Inferior parietal cortex (tissue), 1 donor: Measurements from ENCODE around the gene GPHB5.
"Not testable (repeated sequence)": the region's sequence is repeated elsewhere in the genome, so short reads cannot be mapped to it uniquely, and the experiment has no call there.

Experiments
- DNase-seq: peaks from one replicate; pipeline ENCODE4 v3.0.0-alpha.2; 2016; ENCODE audit errors: extremely low spot score

The GPHB5 gene, protein sequence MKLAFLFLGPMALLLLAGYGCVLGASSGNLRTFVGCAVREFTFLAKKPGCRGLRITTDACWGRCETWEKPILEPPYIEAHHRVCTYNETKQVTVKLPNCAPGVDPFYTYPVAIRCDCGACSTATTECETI

DNA sequence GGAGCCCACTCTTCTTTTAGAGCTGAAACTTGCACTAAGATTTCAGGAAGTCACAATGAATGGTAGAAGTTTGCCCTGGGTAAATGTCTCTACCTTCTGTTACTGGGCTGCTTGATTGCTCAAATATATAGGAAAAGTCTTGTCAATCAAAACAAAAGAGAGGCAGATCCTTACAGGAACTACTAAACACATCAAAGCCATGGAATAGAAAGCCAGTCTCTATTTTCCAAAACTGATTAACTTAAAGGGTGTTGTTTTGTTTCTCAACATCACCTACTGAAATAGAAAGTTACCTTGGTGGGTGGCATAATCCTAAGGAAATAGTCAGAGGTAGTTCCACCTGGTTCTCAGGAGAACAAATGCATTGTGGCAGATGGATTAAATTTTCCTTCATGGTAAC, at the start of gene GPHB5:
Gene GPHB5 (minus strand): TSS at position 101 of the 400 bp plus-strand sequence. CDS start 1,086 bp downstream, outside the sequence.
- DNase-seq, result no peak

DNA sequence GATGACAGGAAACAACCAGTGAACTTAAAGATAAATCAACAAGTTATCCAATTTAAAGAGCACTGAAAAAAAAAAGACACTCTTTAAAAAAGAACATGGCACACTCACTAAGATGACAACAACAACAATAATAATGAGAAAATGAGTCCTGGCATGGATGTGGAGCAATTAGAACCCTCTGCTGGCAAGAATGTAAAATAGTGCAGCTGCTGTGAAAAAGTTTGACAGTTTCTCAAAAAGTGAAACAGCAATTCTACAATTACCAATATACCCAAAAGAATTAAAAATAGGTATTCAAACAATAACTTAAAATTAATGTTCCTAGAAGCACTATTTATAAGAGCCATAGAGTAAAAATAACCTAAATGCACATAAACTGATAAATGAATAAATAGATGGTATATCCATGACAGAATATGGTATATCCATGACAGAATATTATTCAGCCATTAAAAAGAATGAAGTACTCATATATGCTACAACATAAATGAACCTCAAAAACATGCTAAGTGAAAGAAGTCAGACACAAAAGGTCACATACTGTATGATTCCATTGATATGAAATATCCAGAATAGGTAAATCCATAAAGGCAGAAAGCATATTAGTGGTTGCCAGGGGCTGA, 49.1 kb upstream of the GPHB5 start:
- no peak for DNase-seq

DNA sequence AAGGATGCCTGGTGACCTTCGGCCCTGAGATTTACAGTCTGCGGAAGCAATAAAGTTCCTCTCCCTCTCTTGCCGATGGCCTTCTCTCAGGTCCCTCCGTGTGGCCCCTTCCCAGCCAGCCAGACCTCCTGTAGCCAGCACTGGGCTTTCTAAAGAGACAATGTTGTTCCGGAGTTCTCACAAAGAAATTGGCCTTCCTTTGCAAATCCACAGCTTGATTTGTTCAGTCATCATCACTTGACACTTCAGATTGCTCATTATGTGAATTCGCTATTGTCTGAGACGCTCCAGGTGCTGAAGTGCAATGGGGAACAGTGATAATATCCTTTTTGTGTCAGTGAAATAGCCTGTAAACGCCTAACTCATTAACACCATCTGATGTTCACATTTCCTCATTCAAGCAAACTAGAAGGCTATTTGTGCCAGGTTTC, 43.7 kb upstream of the GPHB5 start:
- DNase-seq, result no peak

DNA sequence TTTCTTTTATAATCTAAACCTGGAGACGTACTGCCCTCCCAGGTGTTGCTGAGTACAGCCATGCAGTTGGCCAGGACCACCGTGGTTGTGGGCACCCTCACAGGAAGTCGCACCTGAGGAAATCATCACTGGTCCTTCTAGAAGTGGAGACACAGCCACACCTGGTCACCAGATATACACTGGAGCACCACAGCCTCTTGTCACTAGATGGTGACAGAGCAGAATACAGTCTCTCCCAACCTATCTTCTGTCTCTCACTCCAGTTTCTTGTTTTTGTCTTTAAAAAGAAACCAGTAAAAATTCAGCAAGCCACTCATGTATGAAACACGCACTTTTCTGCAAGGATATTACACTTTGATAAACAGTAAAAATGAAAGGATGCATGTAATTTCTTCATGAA, 43.1 kb upstream of the GPHB5 start:
- DNase-seq, result no peak

DNA sequence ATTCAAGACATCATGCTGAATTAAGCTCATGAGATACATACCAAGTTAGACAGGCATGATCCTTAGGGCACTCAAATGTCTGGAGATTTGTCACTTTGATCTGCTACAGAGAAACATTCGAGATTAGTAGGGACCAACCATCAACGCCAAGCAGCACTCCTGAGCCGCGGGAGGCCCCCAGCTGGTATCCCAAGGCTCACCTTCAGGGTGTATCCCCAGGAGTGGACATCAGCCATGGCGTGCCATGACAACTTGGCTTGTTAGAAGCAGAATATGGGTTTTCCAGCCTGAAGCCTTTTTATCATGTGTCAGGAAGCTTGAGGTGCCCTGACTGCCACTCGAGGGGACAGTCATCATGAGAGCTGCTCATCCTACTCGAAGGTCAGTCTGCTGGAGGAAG, 39.1 kb upstream of the GPHB5 start:
- DNase-seq, result no peak

DNA sequence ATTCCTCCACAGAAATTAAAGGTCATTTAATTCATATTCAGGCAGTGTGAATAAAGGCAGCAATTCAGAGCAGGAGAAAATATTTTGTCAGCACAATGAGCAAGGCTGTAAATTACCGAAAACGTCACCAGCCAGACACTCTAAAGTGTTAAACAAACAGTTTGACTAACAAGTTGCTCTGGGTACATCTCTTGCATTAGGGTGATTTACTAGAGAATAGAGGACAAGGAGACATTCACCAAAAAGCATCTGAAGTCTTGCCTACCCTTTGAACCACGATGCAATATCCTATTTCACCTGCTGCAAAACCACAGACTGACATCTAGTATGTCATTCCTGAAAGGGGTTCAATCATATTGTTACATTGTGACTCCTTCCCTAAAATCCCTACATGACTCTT, 27.1 kb upstream of the GPHB5 start:
- no peak for DNase-seq

DNA sequence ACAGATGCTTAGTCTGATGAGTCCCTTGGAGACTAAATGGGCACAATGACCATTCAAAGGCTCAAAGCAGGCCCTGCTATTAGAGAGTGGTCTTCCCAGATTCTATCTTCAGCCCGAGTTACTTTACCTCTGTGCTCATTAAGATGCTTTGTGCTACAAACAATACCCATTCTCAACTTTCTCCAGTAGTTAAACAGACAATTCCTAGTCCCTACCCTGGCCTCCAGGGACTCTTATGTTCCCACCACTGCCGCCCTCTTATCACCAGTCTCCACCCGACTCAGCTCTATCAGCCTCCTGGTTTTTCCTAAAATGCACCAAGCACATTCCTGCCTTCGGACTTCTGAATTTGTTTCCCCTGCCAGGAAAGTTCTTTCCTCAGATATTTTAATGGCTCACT, 25.6 kb upstream of the GPHB5 start:
- no peak for DNase-seq

DNA sequence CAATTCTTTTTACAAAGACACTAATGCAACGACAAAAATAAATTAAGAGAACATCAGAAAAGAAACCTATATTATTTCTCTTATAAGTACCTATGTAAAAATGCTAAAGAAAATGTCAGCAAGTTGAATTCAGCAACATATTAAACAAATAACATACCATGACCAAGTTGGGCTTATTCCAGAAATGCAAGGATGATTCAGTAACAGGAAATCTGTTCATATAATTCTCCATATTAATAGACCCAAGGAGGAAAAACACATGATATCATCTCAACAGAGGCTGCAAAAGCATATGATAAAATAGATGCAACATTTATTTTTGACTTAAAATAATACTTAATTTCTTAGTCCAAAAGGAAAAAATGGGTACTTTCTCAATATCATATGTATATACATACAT, 25.1 kb upstream of the GPHB5 start:
- DNase-seq, result no peak

DNA sequence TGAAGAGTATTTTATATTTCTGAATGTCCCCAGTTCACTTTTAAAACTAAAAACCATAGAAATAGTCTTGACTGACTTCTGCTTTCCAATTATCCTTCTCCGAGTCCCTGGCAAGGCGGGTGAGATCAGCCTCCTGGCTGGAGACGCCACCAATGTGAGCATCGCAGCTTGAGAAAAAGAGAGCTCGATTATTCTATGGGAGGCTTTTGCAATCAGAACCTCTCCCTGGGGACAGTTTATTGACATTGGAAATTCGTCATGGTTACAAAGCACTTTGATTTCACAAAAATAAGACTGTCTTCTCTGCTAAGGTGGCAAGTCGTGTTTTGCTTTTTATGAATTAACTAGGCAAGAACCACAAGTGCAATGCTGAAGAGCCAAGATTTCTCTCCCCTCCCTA, 23.6 kb upstream of the GPHB5 start:
- no peak for DNase-seq

DNA sequence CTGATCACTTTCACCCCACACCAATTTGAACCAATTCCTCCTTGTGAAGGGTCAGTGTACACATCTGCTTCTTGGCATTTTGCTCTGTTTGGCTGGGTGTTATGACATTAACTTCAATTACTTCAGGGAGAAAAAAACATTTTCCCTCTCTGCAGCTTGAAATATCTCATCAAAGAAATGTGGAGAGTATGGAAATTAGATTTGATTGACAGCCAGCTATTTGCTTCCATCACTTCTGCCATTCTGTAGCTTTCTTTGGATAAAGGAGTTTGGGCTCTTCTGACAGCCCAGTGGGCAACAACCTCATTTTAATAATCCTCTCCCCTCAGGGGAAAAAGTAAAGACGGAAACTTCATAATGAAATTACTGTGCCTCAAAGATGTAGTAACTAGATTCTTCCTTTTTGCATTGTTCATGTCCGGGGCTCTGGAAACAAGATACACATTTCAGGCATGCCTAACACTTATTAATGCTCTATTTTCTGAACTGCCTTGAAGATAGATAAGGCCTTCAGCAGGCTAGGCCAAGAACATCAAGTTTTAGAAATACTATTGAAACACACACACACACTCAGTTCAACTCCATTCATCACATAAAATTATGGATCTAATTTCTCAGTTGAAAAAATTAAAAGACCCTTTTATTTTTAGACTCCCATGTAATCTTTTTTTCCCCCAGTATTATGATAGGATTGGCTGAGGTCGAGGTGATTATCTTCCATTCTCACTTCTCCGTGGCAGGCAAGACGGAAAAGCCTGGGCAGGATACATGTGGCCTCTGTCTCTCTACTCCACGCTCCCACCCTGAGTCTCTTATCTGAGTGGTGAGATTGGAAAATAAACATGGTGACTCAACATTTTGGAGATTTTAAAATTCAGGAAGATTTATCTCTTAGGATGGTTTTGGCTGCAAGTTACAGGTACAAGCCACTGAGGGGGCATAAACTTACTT, 10.3 kb upstream of the GPHB5 start:
- DNase-seq, result no peak

DNA sequence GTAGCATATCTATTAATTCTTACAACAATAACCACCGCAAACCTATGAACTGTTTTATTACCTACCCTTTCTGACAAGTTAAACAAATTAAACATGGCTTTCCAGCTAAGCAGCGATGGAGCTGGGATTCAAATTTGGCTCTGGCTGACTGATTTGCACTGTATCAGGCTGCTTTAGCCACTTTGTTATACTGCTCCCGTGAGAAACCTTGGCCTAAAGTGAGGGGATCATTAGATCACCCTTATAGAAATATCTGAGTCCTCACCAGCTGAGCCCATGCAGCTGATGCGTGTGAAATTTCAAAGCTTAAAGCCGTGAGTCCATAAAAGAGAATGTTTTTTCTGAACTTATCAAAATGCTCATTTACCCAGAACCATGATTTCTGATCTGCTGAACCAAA, 8.1 kb upstream of the GPHB5 start:
- no peak for DNase-seq

DNA sequence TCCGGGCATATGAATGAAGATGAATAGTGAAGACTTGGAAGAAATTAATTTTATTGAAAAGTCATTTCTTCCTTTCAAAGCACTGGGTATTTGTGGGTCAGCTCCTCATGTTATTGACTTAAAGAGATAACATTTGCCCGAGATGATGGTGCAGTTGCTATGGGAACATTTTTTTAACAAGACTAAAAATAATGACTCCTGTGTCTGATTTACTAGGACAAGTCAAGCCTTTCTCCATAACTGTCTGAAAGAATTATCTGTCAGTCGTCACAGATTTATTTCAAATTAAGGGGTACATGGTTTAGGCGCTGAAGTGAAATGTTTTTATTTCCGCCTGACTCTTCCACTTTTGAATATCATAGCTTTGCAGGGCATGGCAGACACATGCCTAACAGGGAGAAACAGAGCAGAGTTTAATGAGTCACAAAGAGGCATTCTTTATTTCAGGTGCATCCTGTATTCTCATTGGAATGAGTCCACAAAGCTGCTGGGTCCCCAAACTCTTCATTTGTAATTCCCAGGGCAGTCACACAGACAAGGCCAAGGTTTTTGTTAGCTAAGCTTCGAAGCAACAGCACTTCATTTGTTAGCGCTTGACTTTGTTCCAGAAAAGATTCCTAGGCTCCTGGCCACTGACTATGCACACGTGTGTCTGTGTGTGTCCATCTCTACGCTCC, 4.3 kb upstream of the GPHB5 start:
- no peak for DNase-seq

DNA sequence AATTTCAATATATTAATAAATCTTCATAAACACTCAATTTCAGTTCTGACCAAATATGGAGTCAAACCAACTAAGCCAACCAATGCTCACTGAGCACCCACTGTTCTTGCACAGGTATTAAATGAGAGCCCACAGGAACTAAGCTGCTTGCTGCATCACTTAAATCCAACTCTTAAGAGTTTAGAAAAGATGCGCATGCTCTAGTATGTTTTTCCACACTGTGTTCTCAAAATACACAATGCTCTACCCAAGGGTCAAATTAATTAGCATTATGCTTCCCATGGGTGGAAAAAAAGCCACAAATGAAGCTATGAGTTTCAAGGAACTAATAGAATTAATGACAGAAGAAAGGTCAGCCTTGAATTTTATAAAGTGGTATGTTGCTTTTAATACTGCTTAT, 3.7 kb upstream of the GPHB5 start:
- DNase-seq, result no peak

DNA sequence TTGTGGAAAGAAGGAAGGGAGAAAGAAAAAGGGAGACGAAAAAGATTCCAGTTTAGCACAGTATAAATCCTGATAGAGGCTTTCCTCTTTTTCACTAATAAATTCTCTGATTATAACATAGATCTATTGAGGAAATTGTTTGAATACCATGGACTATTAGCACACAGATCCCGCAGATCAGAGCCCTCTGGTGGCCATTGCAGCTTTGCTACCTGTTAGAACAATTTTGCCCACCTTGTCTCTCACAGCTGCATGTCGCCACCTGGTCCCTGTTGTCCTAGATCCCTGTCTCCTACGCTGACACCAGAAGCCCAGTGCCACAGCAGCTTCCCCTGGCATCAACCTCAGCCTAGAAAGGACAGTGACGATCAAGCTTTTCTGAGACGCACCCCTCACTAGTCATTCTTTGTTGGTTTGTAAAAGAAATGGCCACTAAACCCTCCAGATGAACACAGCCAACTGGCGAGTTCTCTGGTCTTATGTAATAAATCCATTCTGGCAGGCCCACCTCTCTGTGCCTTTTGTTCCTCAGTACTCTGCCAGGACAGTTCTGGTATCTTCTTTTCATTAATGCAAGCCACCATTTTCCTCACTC, 9.9 kb downstream of the GPHB5 start:
- DNase-seq, result no peak

DNA sequence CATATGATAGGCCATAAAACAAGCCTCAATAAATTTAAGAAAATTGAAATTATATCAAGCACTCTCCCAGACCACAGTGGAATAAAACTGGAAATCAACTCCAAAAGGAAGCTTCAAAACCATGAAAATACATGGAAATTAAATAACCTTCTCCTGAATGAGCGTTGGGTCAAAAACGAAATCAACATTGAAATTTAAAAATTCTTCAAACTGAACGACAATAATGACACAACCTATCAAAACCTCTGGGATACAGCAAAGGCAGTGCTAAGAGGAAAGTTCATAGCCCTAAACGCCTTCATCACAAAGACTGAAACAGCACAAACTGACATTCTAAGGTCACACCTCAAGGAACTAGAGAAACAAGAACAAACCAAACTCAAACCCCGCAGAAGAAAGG, 14.3 kb downstream of the GPHB5 start:
- DNase-seq, result not testable (repeated sequence)

DNA sequence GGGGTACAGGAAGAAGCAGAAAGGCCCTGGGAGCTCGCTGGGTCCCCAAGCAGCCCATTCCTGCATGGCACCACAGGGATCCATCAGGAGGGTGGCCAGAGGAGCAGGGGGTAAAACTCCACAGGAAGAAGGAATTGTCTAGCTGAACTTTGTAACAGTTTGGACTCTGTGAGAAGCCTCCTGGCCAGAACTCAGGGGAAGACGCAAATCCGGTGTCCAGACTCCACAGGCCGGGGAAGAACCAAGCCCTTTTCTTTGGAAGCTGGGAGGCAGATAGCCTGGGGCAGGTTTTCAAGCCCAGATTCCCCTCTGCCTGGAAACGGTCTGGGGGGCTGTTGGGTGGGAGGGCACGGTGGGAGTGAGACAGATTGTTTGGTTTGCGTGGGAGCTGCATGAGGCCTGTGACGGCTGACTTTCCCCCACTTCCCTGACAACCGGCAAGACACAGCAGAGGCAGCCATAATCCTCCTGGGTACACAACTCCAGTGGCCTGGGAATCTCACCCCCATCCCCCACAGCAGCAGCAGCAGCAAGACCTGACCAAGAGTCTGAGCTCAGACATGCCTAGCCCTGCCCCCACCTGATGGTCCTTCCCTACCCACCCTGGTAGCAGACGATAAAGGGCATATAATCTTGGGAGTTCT, 16.7 kb downstream of the GPHB5 start:
- no peak for DNase-seq

DNA sequence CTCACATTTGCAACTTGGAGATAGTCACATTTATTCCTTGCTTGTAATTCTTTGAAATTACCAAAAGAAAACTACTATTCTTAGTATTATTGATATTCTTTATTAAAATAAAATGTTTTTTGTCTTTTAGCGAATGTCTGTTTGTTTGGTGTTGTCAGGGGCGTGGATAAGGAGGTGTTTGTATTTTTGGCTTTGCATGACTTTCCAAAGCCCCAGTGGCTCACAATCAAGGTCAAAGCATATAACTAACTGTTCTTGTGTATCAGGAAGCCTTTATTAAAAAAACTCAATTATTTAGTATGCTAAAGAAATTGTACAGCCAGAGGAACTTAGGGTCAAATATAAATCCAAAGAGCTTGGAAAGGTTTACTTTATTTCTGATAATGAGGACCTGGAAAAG, 17.9 kb downstream of the GPHB5 start:
- no peak for DNase-seq

DNA sequence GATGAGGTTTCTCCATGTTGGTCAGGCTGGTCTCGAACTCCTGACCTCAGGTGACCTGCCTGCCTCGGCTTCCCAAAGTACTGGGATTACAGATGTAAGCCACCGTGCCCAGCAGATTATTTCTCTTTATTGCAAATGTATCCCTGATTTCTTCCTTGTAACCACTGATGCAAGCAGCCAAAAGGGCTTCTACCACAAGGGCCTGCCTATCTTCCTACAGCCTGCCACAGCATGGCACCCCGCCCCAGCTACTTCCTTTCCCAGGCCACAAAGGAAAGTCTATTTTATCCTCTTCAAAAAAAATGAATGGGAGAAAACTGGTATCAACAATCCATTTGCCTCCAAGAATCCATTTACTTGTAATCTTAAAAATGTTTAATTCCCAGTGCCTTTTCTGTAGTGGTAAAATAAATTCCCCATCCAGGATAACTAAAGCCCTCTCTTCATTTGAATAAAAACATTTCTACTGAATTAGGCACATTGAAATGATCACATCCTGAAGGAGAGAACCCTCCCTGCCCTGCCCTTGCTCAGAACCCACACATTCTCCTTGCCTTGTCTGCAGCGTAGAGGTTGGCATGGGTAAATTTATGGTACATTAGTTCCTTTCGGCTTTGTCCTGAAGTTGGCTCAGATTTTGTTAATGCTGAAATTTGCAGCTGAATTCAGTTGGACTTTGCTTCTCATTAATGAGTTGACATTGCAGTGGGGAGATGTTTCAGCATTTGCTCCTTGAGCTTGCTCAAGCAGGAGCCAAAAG, 19.2 kb downstream of the GPHB5 start:
- no peak for DNase-seq

DNA sequence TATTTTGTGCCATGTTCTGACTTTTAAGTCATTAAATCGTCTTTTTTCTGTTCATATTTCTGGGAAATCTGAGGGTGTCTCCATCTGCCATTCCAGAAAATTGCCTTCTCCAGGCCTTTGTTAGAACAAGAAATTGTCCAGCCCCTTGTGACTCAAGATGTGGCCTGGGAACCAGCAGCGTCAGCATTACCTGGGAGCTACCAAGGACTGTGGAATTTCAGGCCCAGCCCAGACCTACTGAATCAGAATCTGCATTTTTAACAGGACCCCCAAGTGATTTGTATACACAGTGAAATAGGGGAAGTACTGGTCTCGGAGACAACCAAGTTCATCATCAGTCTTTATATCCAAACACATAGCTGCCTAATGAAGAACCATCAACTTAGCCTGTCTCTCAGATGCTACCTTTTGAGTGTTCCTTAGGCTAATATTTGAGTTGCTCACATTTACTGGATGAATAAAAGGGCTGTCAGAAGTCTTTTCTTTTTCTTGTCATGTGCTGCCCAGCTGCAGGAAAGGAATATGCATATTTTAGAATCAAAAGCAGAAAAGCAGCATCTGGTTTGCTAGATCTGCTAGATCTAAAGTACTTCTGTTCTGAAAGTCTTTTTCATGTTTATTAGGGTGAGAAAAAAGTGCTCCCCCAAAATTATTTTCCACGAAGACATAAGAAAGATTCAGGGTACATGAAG, 21.2 kb downstream of the GPHB5 start:
- DNase-seq, result no peak

DNA sequence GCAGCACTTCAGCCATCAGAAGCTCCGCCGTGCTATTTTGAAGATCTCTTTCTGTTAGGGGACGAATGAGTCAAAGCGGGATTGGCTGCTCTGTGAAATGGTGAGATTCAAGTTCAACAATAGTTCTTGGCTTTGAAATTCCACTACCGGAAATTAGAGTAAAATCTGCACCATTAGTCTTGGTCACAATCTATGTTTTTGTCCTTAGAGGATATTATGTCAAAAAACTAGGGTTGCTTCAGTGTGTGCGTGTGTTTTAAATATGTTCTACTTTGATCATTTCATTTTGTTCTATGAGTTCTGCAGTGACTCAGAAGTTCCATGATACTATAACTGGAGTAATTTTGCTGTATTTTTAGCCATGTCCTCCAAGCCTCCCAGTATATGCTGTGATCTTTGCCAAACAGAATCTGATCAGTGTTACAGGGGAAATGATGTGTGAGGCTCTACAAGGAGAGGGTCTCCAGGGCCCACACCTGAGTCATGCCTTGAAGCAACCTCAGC, 22.6 kb downstream of the GPHB5 start:
- DNase-seq, result peak; percentile 35
